IMR-90 (cell line): ENCODE data around the gene CAPN8. TPM values are rescaled to one million over a fixed set of nuclear protein-coding genes. Genes with fewer than 3 reads are reported as not detected.

ENCODE experiments used
- BHLHE40 ChIP-seq: fragments of 150-350 bp; IDR thresholded peaks from 2 replicates; pipeline ENCODE4 v1.6.1; 2016; ENCODE audit warnings: mild to moderate bottlenecking, low read depth, low read length
- CHD1 ChIP-seq: IDR thresholded peaks from 2 replicates; pipeline ENCODE4 v1.6.1; 2012; ENCODE audit warnings: low read depth, low read length, improper control_type of control experiment
- RCOR1 ChIP-seq: IDR thresholded peaks from 2 replicates; pipeline ENCODE4 v1.6.1; 2012; ENCODE audit warnings: mild to moderate bottlenecking, low read length, improper control_type of control experiment; ENCODE audit not compliant: insufficient replicate concordance
- polyA plus RNA-seq, 3 experiments: library from polyadenylated mRNA; depleted of rRNA; stranded (reverse); fragments of >200 nt; gene quantifications; 2 replicates each; pipeline ENCODE4 v1.2.3, GENCODE V29; 2012; ENCODE audit warnings: low replicate concordance in 1 of 3
- total RNA-seq: library from RNA; depleted of rRNA; stranded (reverse); fragments of >200 nt; gene quantifications from 2 replicates; pipeline ENCODE4 v1.2.3, GENCODE V29; 2012

Gene CAPN8
- total and polyA plus RNA-seq, 2 of the 4 experiments (the other 2 are of a cell fraction), result not detected

DNA sequence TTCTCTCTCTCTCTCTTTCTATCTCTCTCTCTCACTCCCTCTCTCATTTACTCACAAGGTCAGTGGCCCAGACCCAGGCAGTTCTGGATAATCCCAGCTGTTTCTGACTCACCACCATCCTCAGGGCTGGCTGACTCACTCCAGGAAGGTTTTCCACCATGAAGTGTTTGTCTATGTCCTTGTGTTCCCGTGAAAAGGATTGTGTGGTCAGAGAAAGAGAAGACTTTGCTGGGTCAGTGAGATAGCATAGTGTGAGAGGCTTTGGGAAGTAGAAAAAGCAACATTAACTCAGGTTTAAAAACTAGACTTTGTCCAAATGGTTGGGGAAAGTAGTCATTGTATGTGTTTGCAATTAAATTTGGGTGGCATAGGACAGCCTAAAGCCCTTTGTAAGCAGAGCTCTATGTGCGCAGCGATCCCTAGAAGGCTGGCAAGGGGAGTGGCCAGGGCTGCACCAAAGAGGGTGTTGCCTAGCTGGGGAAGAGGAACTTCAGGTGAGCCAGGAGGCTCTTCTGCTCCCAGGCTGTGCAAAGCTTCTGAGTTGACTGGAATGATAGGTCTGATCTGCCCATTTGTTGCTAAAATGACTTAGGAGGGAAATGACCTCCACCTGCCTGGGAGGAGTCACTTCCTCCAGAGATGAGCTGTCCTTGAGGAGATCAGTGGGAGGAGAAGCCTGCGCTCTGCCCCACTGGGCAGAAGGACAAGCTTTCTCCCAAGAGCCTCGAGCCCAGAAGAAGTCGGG is 41.9 kb upstream of the CAPN8 start (continued):
- no peak for TF ChIP-seq CHD1
- TF ChIP-seq RCOR1, result peak; percentile 92
- TF ChIP-seq BHLHE40, result peak; percentile 65
